ENCODE measurements around the gene GPR68. TPM values are rescaled to one million over a fixed set of nuclear protein-coding genes. Genes with fewer than 3 reads are reported as not detected.

Gene GPR68
- total and polyA plus RNA-seq, 2 of the 4 experiments (the other 2 are of a cell fraction): 0.72 to 0.94 TPM

GRCh38 chr14:91280129-91280528 lies 35.6 kb upstream of the GPR68 start:
- Histone ChIP-seq H2AK5ac (ENCODE audit: low read depth, low read length) (no peak overlapping the region), H3K4ac (ENCODE audit: low read depth, low read length) (no peak overlapping the region), H4K8ac (ENCODE audit: low read depth in 2 of 2, low read length in 2 of 2) (no peak overlapping the region), H3K36me3 (ENCODE audit: control insufficient read depth, insufficient read depth, low read length) (no peaks in the 10 kb centered on the region), H3K4me2 (ENCODE audit: low read depth, low read length) (no peak overlapping the region), H3K56ac (ENCODE audit: extremely low read depth, insufficient read depth, low read length) (no peak overlapping the region), H3K23ac (ENCODE audit: low read depth, low read length) (no peak overlapping the region), H3K4me1 (ENCODE audit: control insufficient read depth, insufficient read depth, low read length) (peaks cover 2% of the 10 kb centered on the region; the same call in 1 of the 2 replicates), H2BK5ac (ENCODE audit: low read depth, low read length, poor library complexity, severe bottlenecking) (no peak overlapping the region), H4K91ac (ENCODE audit: insufficient read depth, low read depth, low read length) (no peak overlapping the region), H3K14ac (replicated peaks; ENCODE audit: low read depth, low read length) (no peak overlapping the region), H3K9me1 (ENCODE audit: insufficient read depth, low read length) (peaks cover 2% of the 10 kb centered on the region; the same call in 1 of the 2 replicates), H4K5ac (ENCODE audit: low read depth, low read length) (no peak overlapping the region), H3K27ac (ENCODE audit: insufficient read depth, low read length) (no peak overlapping the region), H2BK15ac (ENCODE audit: low read depth, low read length) (no peak overlapping the region), H3K9ac (ENCODE audit: low read depth, low read length) (no peak overlapping the region), H2AK9ac (replicated peaks; ENCODE audit: low read depth, low read length, poor library complexity) (no peak overlapping the region), H3K27me3 (ENCODE audit: control insufficient read depth, insufficient read depth, low read length) (peaks cover 3% of the 10 kb centered on the region), H2BK120ac (ENCODE audit: low read depth, low read length) (no peak overlapping the region), H3K4me3 (ENCODE audit: insufficient read depth, low read depth, low read length) (no peak overlapping the region), H2BK20ac (ENCODE audit: low read depth, low read length) (no peak overlapping the region), H4K20me1 (ENCODE audit: insufficient read depth, low read length) (no peaks in the 10 kb centered on the region), H3K18ac (ENCODE audit: low read depth, low read length) (no peak overlapping the region), H2AFZ (replicated peaks; ENCODE audit: low read length, poor library complexity) (no peak overlapping the region), H3K79me1 (ENCODE audit: low read depth in 1 of 2, low read length in 2 of 2) (no peaks in the 10 kb centered on the region), H3K9me3 (ENCODE audit: control insufficient read depth, insufficient read depth, low read length) (no peaks in the 10 kb centered on the region)
- ChIA-PET CTCF (no interaction called here), POLR2A (ENCODE audit: unreplicated experiment) (no interaction called here)
- TF ChIP-seq SMC3 (IDR thresholded peaks at IDR 0.05; ENCODE audit: low read depth, low read length) (no peak), MAFK (IDR thresholded peaks at IDR 0.05; ENCODE audit: low read depth, low read length) (no peak), NFE2L2 (IDR thresholded peaks at IDR 0.05; ENCODE audit: low read depth, low read length) (no peak), BHLHE40 (IDR thresholded peaks at IDR 0.05; ENCODE audit: low read depth, low read length) (no peak), POLR2A (IDR thresholded peaks at IDR 0.05; ENCODE audit: low read depth, low read length) (no peak), RAD21 (IDR thresholded peaks at IDR 0.05; ENCODE audit: low read length) (no peak), CEBPB (IDR thresholded peaks at IDR 0.05; ENCODE audit: low read depth, low read length) (no peak), CTCF (conservative IDR thresholded peaks at IDR 0.05; ENCODE audit: low read depth, low read length) (no peak)
- TF ChIP-seq, protein P1, sequence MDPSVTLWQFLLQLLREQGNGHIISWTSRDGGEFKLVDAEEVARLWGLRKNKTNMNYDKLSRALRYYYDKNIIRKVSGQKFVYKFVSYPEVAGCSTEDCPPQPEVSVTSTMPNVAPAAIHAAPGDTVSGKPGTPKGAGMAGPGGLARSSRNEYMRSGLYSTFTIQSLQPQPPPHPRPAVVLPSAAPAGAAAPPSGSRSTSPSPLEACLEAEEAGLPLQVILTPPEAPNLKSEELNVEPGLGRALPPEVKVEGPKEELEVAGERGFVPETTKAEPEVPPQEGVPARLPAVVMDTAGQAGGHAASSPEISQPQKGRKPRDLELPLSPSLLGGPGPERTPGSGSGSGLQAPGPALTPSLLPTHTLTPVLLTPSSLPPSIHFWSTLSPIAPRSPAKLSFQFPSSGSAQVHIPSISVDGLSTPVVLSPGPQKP (IDR thresholded peaks at IDR 0.05; ENCODE audit: borderline replicate concordance, low read depth, low read length): no peak
- no TSS peak for BruUV-seq (replicated peaks)
- WGBS, 2 experiments (ENCODE audit: extremely low coverage in 2 of 2, insufficient read length in 1 of 2): 82% methylated on average over 2 of the region's 5 CpGs; no CpG with 5 or more reads in 1 of the 2 experiments
- in situ Hi-C loops (cut with MboI; ENCODE audit: low sequenced_read_pairs) (loop anchor here (5.0 kb wide), 1 partner anchor 103 kb away; no protein-coding TSS in a partner anchor), dilution Hi-C loops (cut with HindIII; ENCODE audit: low sequenced_read_pairs, unreplicated experiment) (no loop called here), intact Hi-C loops (cut with micrococcal nuclease) (no loop called here)
- no peak for DNase-seq
- no peak for ATAC-seq (ENCODE audit: low read depth)

Data from IMR-90 (cell line).